Measurements from ENCODE around the gene KHNYN.
A peak's percentile ranks its signal among the peaks of the same experiment; 100 is the strongest.

The KHNYN gene

GRCh38 chr14:24398293-24398652, 31.5 kb upstream of the KHNYN start:
- peaks cover 22% of the 10 kb centered on the region for H3K4me1 ChIP-seq (ENCODE audit: control insufficient read depth, insufficient read depth, low read length)
- no peaks in the 10 kb centered on the region for H3K9me3 ChIP-seq (ENCODE audit: control insufficient read depth, insufficient read depth, low read depth, low read length)
- H3K36me3 ChIP-seq (ENCODE audit: control insufficient read depth in 2 of 2, insufficient read depth in 1 of 2, low read length in 2 of 2): no peaks in the 10 kb centered on the region
- ChIA-PET POLR2A (interaction anchor here (0.9 to 1.6 kb wide), 4 partner anchors 20 to 33 kb away, joined by 3 to 10 read pairs (median 6); partner anchors contain the start of genes CBLN3 and KHNYN), CTCF (interaction anchor here (0.6 to 0.9 kb wide), 4 partner anchors 14 to 211 kb away, joined by 3 to 4 read pairs (median 3); no protein-coding TSS in a partner anchor)
- peak overlapping the region; percentile 34; the same call in 1 of the 2 replicates for H3K27ac ChIP-seq (ENCODE audit: extremely low read depth, low read depth, low read length)
- no peak overlapping the region for H3K4me3 ChIP-seq (ENCODE audit: low read depth, low read length)
- TF ChIP-seq ZNF311 (tag by site-specific recombination; IDR thresholded peaks at IDR 0.05; ENCODE audit: borderline replicate concordance) (no peak), ZFP69B (tag by site-specific recombination; IDR thresholded peaks at IDR 0.05) (no peak), ZBTB48 (tag by site-specific recombination; IDR thresholded peaks at IDR 0.05) (0 out of 2 replicates have a peak, but pooled peaks have one; percentile 39), HOXC10 (CRISPR knock-in tag; IDR thresholded peaks at IDR 0.05) (no peak), ZSCAN18 (tag by site-specific recombination; IDR thresholded peaks at IDR 0.05) (no peak), ZNF558 (tag by site-specific recombination; IDR thresholded peaks at IDR 0.05) (no peak), ZIC2 (tag by site-specific recombination; IDR thresholded peaks at IDR 0.05) (peak; percentile 26; the same call in 1 of the 2 replicates), GLIS1 (tag by site-specific recombination; IDR thresholded peaks at IDR 0.05) (peak; percentile 93), ZNF23 (tag by site-specific recombination; IDR thresholded peaks at IDR 0.05; ENCODE audit: borderline replicate concordance) (no peak), ZFHX2 (tag by site-specific recombination; conservative IDR thresholded peaks at IDR 0.05) (no peak)

- peak within 1 kb of the TSS; percentile 69 for H3K27ac ChIP-seq (ENCODE audit: extremely low read depth, low read depth, low read length)
- H3K4me3 ChIP-seq (ENCODE audit: low read depth, low read length): peak within 1 kb of the TSS; percentile 43
- peaks cover 18% of the 10 kb centered on the region; the same call in 1 of the 2 replicates for H3K4me1 ChIP-seq (ENCODE audit: control insufficient read depth, insufficient read depth, low read length)
- CTCF ChIA-PET: interaction anchor here (0.6 to 0.9 kb wide), 4 partner anchors 13 to 211 kb away, joined by 3 to 4 read pairs (median 3); no protein-coding TSS in a partner anchor
- POLR2A ChIA-PET: interaction anchor here (0.9 to 1.6 kb wide), 4 partner anchors 21 to 33 kb away, joined by 3 to 10 read pairs (median 6); partner anchors contain the start of genes CBLN3 and KHNYN
- H3K36me3 ChIP-seq (ENCODE audit: control insufficient read depth in 2 of 2, insufficient read depth in 1 of 2, low read length in 2 of 2): no peaks in the 10 kb centered on the region
- no peaks in the 10 kb centered on the region for H3K9me3 ChIP-seq (ENCODE audit: control insufficient read depth, insufficient read depth, low read depth, low read length)
- TF ChIP-seq GLI2 (tag by site-specific recombination; IDR thresholded peaks at IDR 0.05; ENCODE audit: borderline replicate concordance, low read depth) (no peak), ZNF10 (tag by site-specific recombination; IDR thresholded peaks at IDR 0.05) (no peak), KLF9 (tag by site-specific recombination; IDR thresholded peaks at IDR 0.05; ENCODE audit: low read depth) (peak; percentile 43; the same call in 1 of the 2 replicates), PRDM10 (tag by site-specific recombination; IDR thresholded peaks at IDR 0.05) (peak; percentile 41; the same call in 1 of the 2 replicates), ZNF544 (tag by site-specific recombination; IDR thresholded peaks at IDR 0.05) (no peak), ZNF341 (tag by site-specific recombination; IDR thresholded peaks at IDR 0.05; ENCODE audit: low read depth) (peak; percentile 16; the same call in 1 of the 2 replicates), ZBTB17 (tag by site-specific recombination; IDR thresholded peaks at IDR 0.05) (no peak), ZFP69B (tag by site-specific recombination; IDR thresholded peaks at IDR 0.05) (peak; percentile 93), ZFHX2 (tag by site-specific recombination; conservative IDR thresholded peaks at IDR 0.05) (no peak; the same call in 1 of the 2 replicates), KLF7 (tag by site-specific recombination; IDR thresholded peaks at IDR 0.05; ENCODE audit: borderline replicate concordance) (no peak), ZNF311 (tag by site-specific recombination; IDR thresholded peaks at IDR 0.05; ENCODE audit: borderline replicate concordance) (no peak), ZNF585B (tag by site-specific recombination; IDR thresholded peaks at IDR 0.05) (no peak), ZNF701 (tag by site-specific recombination; IDR thresholded peaks at IDR 0.05) (no peak), ZSCAN16 (tag by site-specific recombination; IDR thresholded peaks at IDR 0.05) (no peak), ZSCAN23 (tag by site-specific recombination; IDR thresholded peaks at IDR 0.05) (no peak), SP2 (tag by site-specific recombination; IDR thresholded peaks at IDR 0.05) (peak; percentile 77), ZNF837 (tag by site-specific recombination; IDR thresholded peaks at IDR 0.05) (no peak), MEIS1 (CRISPR knock-in tag; IDR thresholded peaks at IDR 0.05; ENCODE audit: borderline replicate concordance) (no peak), ZBTB8A (tag by site-specific recombination; IDR thresholded peaks at IDR 0.05) (peak; percentile 40; the same call in 1 of the 2 replicates), ZNF155 (tag by site-specific recombination; IDR thresholded peaks at IDR 0.05) (no peak), ZNF121 (tag by site-specific recombination; IDR thresholded peaks at IDR 0.05) (no peak), GLIS2 (tag by site-specific recombination; IDR thresholded peaks at IDR 0.05) (peak; percentile 64)
Observed at GRCh38 chr14:24398653-24399446, 30.9 kb upstream of the KHNYN start, which contains the start of gene NYNRIN. TSS of gene NYNRIN (plus strand) at chr14:24399003. CDS start at chr14:24399247, 244 bp downstream.

Measured in HEK293 (cell line).